Measurements from ENCODE around the gene CYREN.
"Not testable (repeated sequence)": the region's sequence is repeated elsewhere in the genome, so short reads cannot be mapped to it uniquely, and the experiment has no call there.

The CYREN gene

GRCh38 chr7:135143885-135144668 is 26.4 kb downstream of the CYREN start:
- Histone ChIP-seq H3K27ac (ENCODE audit: low read length) (no peak overlapping the region), H3K4me1 (ENCODE audit: control insufficient read depth, insufficient read depth, low read length) (peaks cover 4% of the 10 kb centered on the region), H3K9ac (ENCODE audit: low read length in 2 of 2) (no peak overlapping the region)

GRCh38 chr7:135129579-135129978 is 40.9 kb downstream of the CYREN start:
- Histone ChIP-seq H3K9ac (ENCODE audit: low read length in 2 of 2) (no peak overlapping the region), H3K36me3 (ENCODE audit: control insufficient read depth in 2 of 2, insufficient read depth in 2 of 2, low read length in 2 of 2) (no peaks in the 10 kb centered on the region), H3K27ac (ENCODE audit: low read length) (no peak overlapping the region), H3K4me1 (ENCODE audit: control insufficient read depth, insufficient read depth, low read length) (no peaks in the 10 kb centered on the region), H3K27me3 (ENCODE audit: control insufficient read depth in 1 of 2, insufficient read depth in 2 of 2, low read length in 2 of 2) (no peaks in the 10 kb centered on the region), H3K9me3 (ENCODE audit: control insufficient read depth in 2 of 2, low read length in 2 of 2) (peaks cover 0 to 5% of the 10 kb centered on the region in 2 donors), H3K4me3 (ENCODE audit: low read length in 2 of 2) (no peak overlapping the region)

More at GRCh38 chr7:135143885-135144668, 26.4 kb downstream of the CYREN start:
- no peaks in the 10 kb centered on the region for H3K27me3 ChIP-seq (ENCODE audit: control insufficient read depth in 1 of 2, insufficient read depth in 2 of 2, low read length in 2 of 2)
- H3K4me3 ChIP-seq (ENCODE audit: low read length in 2 of 2): no peak overlapping the region
- H3K36me3 ChIP-seq (ENCODE audit: control insufficient read depth in 2 of 2, insufficient read depth in 2 of 2, low read length in 2 of 2): no peaks in the 10 kb centered on the region
- H3K9me3 ChIP-seq (ENCODE audit: control insufficient read depth in 2 of 2, low read length in 2 of 2): no peaks in the 10 kb centered on the region

GRCh38 chr7:135128931-135129330 is 41.6 kb downstream of the CYREN start:
- Histone ChIP-seq H3K36me3 (ENCODE audit: control insufficient read depth in 2 of 2, insufficient read depth in 2 of 2, low read length in 2 of 2) (no peaks in the 10 kb centered on the region), H3K27ac (ENCODE audit: low read length) (no peak overlapping the region)

GRCh38 chr7:135124631-135125030 is 45.9 kb downstream of the CYREN start:
- not testable (repeated sequence) for H3K27ac ChIP-seq (ENCODE audit: low read length); H3K4me3 ChIP-seq (ENCODE audit: low read length in 2 of 2); H3K9ac ChIP-seq (ENCODE audit: low read length in 2 of 2); H3K27me3 ChIP-seq (ENCODE audit: control insufficient read depth in 1 of 2, insufficient read depth in 2 of 2, low read length in 2 of 2); H3K4me1 ChIP-seq (ENCODE audit: control insufficient read depth, insufficient read depth, low read length); H3K9me3 ChIP-seq (ENCODE audit: control insufficient read depth in 2 of 2, low read length in 2 of 2); H3K36me3 ChIP-seq (ENCODE audit: control insufficient read depth in 2 of 2, insufficient read depth in 2 of 2, low read length in 2 of 2)

More at GRCh38 chr7:135128931-135129330, 41.6 kb downstream of the CYREN start:
- H3K4me1 ChIP-seq (ENCODE audit: control insufficient read depth, insufficient read depth, low read length): no peaks in the 10 kb centered on the region
- H3K9ac ChIP-seq (ENCODE audit: low read length in 2 of 2): no peak overlapping the region
- H3K9me3 ChIP-seq (ENCODE audit: control insufficient read depth in 2 of 2, low read length in 2 of 2): peaks cover 0 to 5% of the 10 kb centered on the region in 2 donors
- H3K4me3 ChIP-seq (ENCODE audit: low read length in 2 of 2): no peak overlapping the region
- H3K27me3 ChIP-seq (ENCODE audit: control insufficient read depth in 1 of 2, insufficient read depth in 2 of 2, low read length in 2 of 2): no peaks in the 10 kb centered on the region

- H3K4me3 ChIP-seq (ENCODE audit: low read length in 2 of 2): no peak overlapping the region
- no peak overlapping the region for H3K9ac ChIP-seq (ENCODE audit: low read length in 2 of 2)
- H3K27ac ChIP-seq (ENCODE audit: low read length): no peak overlapping the region
These were observed 48.6 kb downstream of the CYREN start for GRCh38 chr7:135121868-135122267.

GRCh38 chr7:135117096-135117495 is 53.4 kb downstream of the CYREN start:
- H3K27ac ChIP-seq (ENCODE audit: low read length): no peak overlapping the region
- H3K36me3 ChIP-seq (ENCODE audit: control insufficient read depth in 2 of 2, insufficient read depth in 2 of 2, low read length in 2 of 2): no peaks in the 10 kb centered on the region
- no peak overlapping the region for H3K9ac ChIP-seq (ENCODE audit: low read length in 2 of 2)
- no peaks in the 10 kb centered on the region for H3K27me3 ChIP-seq (ENCODE audit: control insufficient read depth in 1 of 2, insufficient read depth in 2 of 2, low read length in 2 of 2)
- H3K4me1 ChIP-seq (ENCODE audit: control insufficient read depth, insufficient read depth, low read length): no peaks in the 10 kb centered on the region
- no peaks in the 10 kb centered on the region for H3K9me3 ChIP-seq (ENCODE audit: control insufficient read depth in 2 of 2, low read length in 2 of 2)
- H3K4me3 ChIP-seq (ENCODE audit: low read length in 2 of 2): no peak overlapping the region

More at GRCh38 chr7:135121868-135122267, 48.6 kb downstream of the CYREN start:
- H3K4me1 ChIP-seq (ENCODE audit: control insufficient read depth, insufficient read depth, low read length): no peaks in the 10 kb centered on the region
- no peaks in the 10 kb centered on the region for H3K27me3 ChIP-seq (ENCODE audit: control insufficient read depth in 1 of 2, insufficient read depth in 2 of 2, low read length in 2 of 2)
- no peaks in the 10 kb centered on the region for H3K36me3 ChIP-seq (ENCODE audit: control insufficient read depth in 2 of 2, insufficient read depth in 2 of 2, low read length in 2 of 2)
- H3K9me3 ChIP-seq (ENCODE audit: control insufficient read depth in 2 of 2, low read length in 2 of 2): no peaks in the 10 kb centered on the region

Data from stomach smooth muscle (tissue), 2 donors.